HepG2 (cell line): ENCODE results near the gene ZXDC. TPM values are rescaled to one million over a fixed set of nuclear protein-coding genes. Genes with fewer than 3 reads are reported as not detected.

Experiments used
- BORCS8-MEF2B ChIP-seq: sonication (generic); formaldehyde crosslinking; IDR thresholded peaks from 2 replicates; pipeline ENCODE4 v1.8.0; 2022; ENCODE audit warnings: mild to moderate bottlenecking, missing genetic modification reagents
- ERF ChIP-seq: IDR thresholded peaks from 2 replicates; pipeline ENCODE4 v1.6.1; 2018; ENCODE audit warnings: missing biosample characterization, missing genetic modification reagents
- HHEX ChIP-seq: IDR thresholded peaks from 2 replicates; pipeline ENCODE4 v1.6.1; 2016; ENCODE audit warnings: control low read depth
- HMGXB3 ChIP-seq: sonication (generic); formaldehyde crosslinking; IDR thresholded peaks from 2 replicates; pipeline ENCODE4 v1.4.0; 2020; ENCODE audit warnings: missing genetic modification reagents, borderline replicate concordance
- PRDM10 ChIP-seq: sonication (generic); formaldehyde crosslinking; IDR thresholded peaks from 2 replicates; pipeline ENCODE4 v1.4.0; 2020; ENCODE audit warnings: low read depth, missing genetic modification reagents
- PRDM4 ChIP-seq: sonication (generic); formaldehyde crosslinking; IDR thresholded peaks from 2 replicates; pipeline ENCODE4 v1.9.0; 2021; ENCODE audit warnings: missing genetic modification reagents, borderline replicate concordance
- RARA ChIP-seq: IDR thresholded peaks from 2 replicates; pipeline ENCODE4 v1.6.1; 2016; ENCODE audit warnings: missing genetic modification reagents, missing compliant biosample characterization
- SMARCE1 ChIP-seq: fragments of 450-650 bp; IDR thresholded peaks from 2 replicates; pipeline ENCODE4 v1.6.1; 2017; ENCODE audit warnings: borderline replicate concordance
- SOX5 ChIP-seq: IDR thresholded peaks from 2 replicates; pipeline ENCODE4 v1.6.1; 2016; ENCODE audit warnings: borderline replicate concordance
- TBL1XR1 ChIP-seq: fragments of 150-350 bp; IDR thresholded peaks from 2 replicates; pipeline ENCODE4 v1.6.1; 2014; ENCODE audit warnings: borderline replicate concordance, low read length; ENCODE audit not compliant: partially characterized antibody
- TBX2 ChIP-seq: sonication (generic); formaldehyde crosslinking; IDR thresholded peaks from 2 replicates; pipeline ENCODE4 v1.5.0; 2020; ENCODE audit warnings: missing genetic modification reagents, mild to moderate bottlenecking, borderline replicate concordance
- TEAD3 ChIP-seq: optimal IDR thresholded peaks from 2 replicates; pipeline ENCODE3; 2016; ENCODE audit warnings: borderline replicate concordance
- YY1 ChIP-seq: IDR thresholded peaks from 2 replicates; pipeline ENCODE4 v1.6.1; 2011; ENCODE audit warnings: low read length, low read depth, moderate library complexity, mild to moderate bottlenecking; ENCODE audit not compliant: insufficient read depth, insufficient replicate concordance
- ZNF24 ChIP-seq: fragments of 450-650 bp; IDR thresholded peaks from 2 replicates; pipeline ENCODE4 v1.6.1; 2017; ENCODE audit warnings: antibody characterized with exemption, mild to moderate bottlenecking
- ZNF44 ChIP-seq: sonication (generic); formaldehyde crosslinking; IDR thresholded peaks from 2 replicates; pipeline ENCODE4 v1.5.1; 2020; ENCODE audit warnings: mild to moderate bottlenecking, missing genetic modification reagents
- ZNF569 ChIP-seq: sonication (generic); formaldehyde crosslinking; IDR thresholded peaks from 2 replicates; pipeline ENCODE4 v1.5.0; 2020; ENCODE audit warnings: mild to moderate bottlenecking, missing genetic modification reagents, moderate library complexity, borderline replicate concordance
- ZNF747 ChIP-seq: sonication (generic); formaldehyde crosslinking; IDR thresholded peaks from 2 replicates; pipeline ENCODE4 v1.8.1; 2023; ENCODE audit warnings: missing genetic modification reagents, mild to moderate bottlenecking, borderline replicate concordance
- ZNF879 ChIP-seq: sonication (generic); formaldehyde crosslinking; IDR thresholded peaks from 2 replicates; pipeline ENCODE4 v1.8.1; 2023; ENCODE audit warnings: missing genetic modification reagents
- ZZZ3 ChIP-seq: sonication (generic); formaldehyde crosslinking; IDR thresholded peaks from 2 replicates; pipeline ENCODE4 v1.4.0; 2020; ENCODE audit warnings: missing genetic modification reagents, mild to moderate bottlenecking, borderline replicate concordance
- polyA plus RNA-seq, 8 experiments: library from polyadenylated mRNA; depleted of rRNA in 3 of 8; stranded (reverse) in 7 of 8; unstranded in 1 of 8; fragments of >200 nt; fragmentation: Illumina TruSeq in 4 of 8; extraction: Trizol in 4 of 8; gene quantifications; 2 replicates each; pipeline versions ENCODE4 v1.2.1 to v1.2.3, GENCODE V29; 2011 to 2016; ENCODE audit warnings: low read depth in 4 of 8, missing spikeins in 1 of 8, mixed read lengths in 1 of 8; ENCODE audit not compliant: insufficient read depth in 1 of 8
- total RNA-seq, 5 experiments: library from RNA; depleted of rRNA; stranded (reverse); fragments of >200 nt; fragmentation: Illumina TruSeq; extraction: Trizol; gene quantifications; 2 replicates each; pipeline ENCODE4 v1.2.3, GENCODE V29; 2016; ENCODE audit warnings: low read depth in 1 of 5
- TF ChIP-seq, protein P1 (sequence below): conservative IDR thresholded peaks from 2 replicates; pipeline ENCODE4 v1.6.1; 2018; ENCODE audit warnings: missing genetic modification reagents

Gene ZXDC
- total and polyA plus RNA-seq, 2 of the 13 experiments (the other 11 are each of a cell fraction or from before 2014, with no cell fraction given) = 17.6 to 21.2 TPM

- TF ChIP-seq ERF (CRISPR knock-in tag) (no peak), ZZZ3 (CRISPR knock-in tag) (no peak), TBX2 (CRISPR knock-in tag) (no peak), ZNF569 (CRISPR knock-in tag) (no peak), ZNF24 (no peak), BORCS8-MEF2B (CRISPR knock-in tag) (no peak), YY1 (no peak), PRDM10 (CRISPR knock-in tag) (no peak), ZNF879 (CRISPR knock-in tag) (no peak), RARA (CRISPR knock-in tag) (peak; percentile 41; the same call in 1 of the 2 replicates), PRDM4 (CRISPR knock-in tag) (no peak), SOX5 (CRISPR knock-in tag) (peak; percentile 97), ZNF44 (CRISPR knock-in tag) (no peak), HMGXB3 (no peak), ZNF747 (CRISPR knock-in tag) (no peak), HHEX (no peak), TEAD3 (CRISPR knock-in tag) (peak; percentile 72), SMARCE1 (no peak), TBL1XR1 (no peak)
- TF ChIP-seq, protein P1, sequence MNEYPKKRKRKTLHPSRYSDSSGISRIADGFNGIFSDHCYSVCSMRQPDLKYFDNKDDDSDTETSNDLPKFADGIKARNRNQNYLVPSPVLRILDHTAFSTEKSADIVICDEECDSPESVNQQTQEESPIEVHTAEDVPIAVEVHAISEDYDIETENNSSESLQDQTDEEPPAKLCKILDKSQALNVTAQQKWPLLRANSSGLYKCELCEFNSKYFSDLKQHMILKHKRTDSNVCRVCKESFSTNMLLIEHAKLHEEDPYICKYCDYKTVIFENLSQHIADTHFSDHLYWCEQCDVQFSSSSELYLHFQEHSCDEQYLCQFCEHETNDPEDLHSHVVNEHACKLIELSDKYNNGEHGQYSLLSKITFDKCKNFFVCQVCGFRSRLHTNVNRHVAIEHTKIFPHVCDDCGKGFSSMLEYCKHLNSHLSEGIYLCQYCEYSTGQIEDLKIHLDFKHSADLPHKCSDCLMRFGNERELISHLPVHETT (CRISPR knock-in tag) = no peak
Observed at GRCh38 chr3:126518779-126519177, 43.1 kb upstream of the ZXDC start (continued).
